Left ventricle myocardium inferior (tissue), 1 donor: ENCODE results near the gene RUNX1. TPM values are rescaled to one million over a fixed set of nuclear protein-coding genes. Genes with fewer than 3 reads are reported as not detected.

Experiments used
- DNase-seq: peaks from one replicate; pipeline ENCODE4 v3.0.0-alpha.2; 2020
- H3K27ac ChIP-seq: fragments of 200-600 bp; replicated peaks from 2 replicates; pipeline ENCODE4 v1.8.0; 2021
- H3K27me3 ChIP-seq: fragments of 200-600 bp; 2 replicates; pipeline ENCODE4 v1.8.0; 2021; ENCODE audit warnings: low read depth
- H3K36me3 ChIP-seq: fragments of 200-600 bp; 2 replicates; pipeline ENCODE4 v1.8.0; 2021
- H3K4me1 ChIP-seq: fragments of 200-600 bp; 2 replicates; pipeline ENCODE4 v1.8.0; 2021
- H3K4me3 ChIP-seq: fragments of 200-600 bp; 2 replicates; pipeline ENCODE4 v1.8.0; 2021; ENCODE audit warnings: mild to moderate bottlenecking, moderate library complexity
- H3K9me3 ChIP-seq: fragments of 200-600 bp; replicated peaks from 2 replicates; pipeline ENCODE4 v1.8.0; 2021
- intact Hi-C: fragments of 100-400 bp; cut with micrococcal nuclease; formaldehyde crosslinking; loops from one replicate; pipeline ENCODE4 v1.11.0; 2022
- total RNA-seq: library from RNA; stranded (reverse); fragmentation: NEBNext Ultra II Directional; extraction: Animal tissue kit (Norgen Biotek cat#: 25700); gene quantifications from one replicate; pipeline ENCODE4 v1.2.1, GENCODE V29; 2021
- TF ChIP-seq, protein P1 (sequence below): fragments of 200-600 bp; IDR thresholded peaks from 2 replicates; pipeline ENCODE4 v1.8.0; 2021; ENCODE audit warnings: antibody characterized with exemption, mild to moderate bottlenecking, borderline replicate concordance
- donor health status: DM: no; HTN: yes; CAD: no; lungs with severe emphysema.

The RUNX1 gene
- total RNA-seq, 1 donor from 2014 or later, result 1.5 TPM

GRCh38 chr21:34817821-34818661, 231.1 kb downstream of the RUNX1 start:
- DNase-seq, result no peak
- Histone ChIP-seq H3K36me3 (no peaks in the 10 kb centered on the region), H3K27ac (no peak overlapping the region), H3K27me3 (peaks cover 90% of the 10 kb centered on the region), H3K4me3 (no peak overlapping the region), H3K9me3 (no peaks in the 10 kb centered on the region), H3K4me1 (no peaks in the 10 kb centered on the region)
- TF ChIP-seq, protein P1, sequence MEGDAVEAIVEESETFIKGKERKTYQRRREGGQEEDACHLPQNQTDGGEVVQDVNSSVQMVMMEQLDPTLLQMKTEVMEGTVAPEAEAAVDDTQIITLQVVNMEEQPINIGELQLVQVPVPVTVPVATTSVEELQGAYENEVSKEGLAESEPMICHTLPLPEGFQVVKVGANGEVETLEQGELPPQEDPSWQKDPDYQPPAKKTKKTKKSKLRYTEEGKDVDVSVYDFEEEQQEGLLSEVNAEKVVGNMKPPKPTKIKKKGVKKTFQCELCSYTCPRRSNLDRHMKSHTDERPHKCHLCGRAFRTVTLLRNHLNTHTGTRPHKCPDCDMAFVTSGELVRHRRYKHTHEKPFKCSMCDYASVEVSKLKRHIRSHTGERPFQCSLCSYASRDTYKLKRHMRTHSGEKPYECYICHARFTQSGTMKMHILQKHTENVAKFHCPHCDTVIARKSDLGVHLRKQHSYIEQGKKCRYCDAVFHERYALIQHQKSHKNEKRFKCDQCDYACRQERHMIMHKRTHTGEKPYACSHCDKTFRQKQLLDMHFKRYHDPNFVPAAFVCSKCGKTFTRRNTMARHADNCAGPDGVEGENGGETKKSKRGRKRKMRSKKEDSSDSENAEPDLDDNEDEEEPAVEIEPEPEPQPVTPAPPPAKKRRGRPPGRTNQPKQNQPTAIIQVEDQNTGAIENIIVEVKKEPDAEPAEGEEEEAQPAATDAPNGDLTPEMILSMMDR, result no peak
- intact Hi-C loops, result no loop called here

GRCh38 chr21:34815831-34816705, 233.0 kb downstream of the RUNX1 start:
- H3K36me3 ChIP-seq, result no peaks in the 10 kb centered on the region
- no peaks in the 10 kb centered on the region for H3K4me1 ChIP-seq
- H3K27ac ChIP-seq, result no peak overlapping the region
- DNase-seq, result no peak
- H3K27me3 ChIP-seq, result peaks cover 89% of the 10 kb centered on the region
- intact Hi-C loops, result no loop called here
- H3K9me3 ChIP-seq, result no peaks in the 10 kb centered on the region
- no peak overlapping the region for H3K4me3 ChIP-seq
- TF ChIP-seq, protein P1, result no peak

- no peaks in the 10 kb centered on the region for H3K36me3 ChIP-seq
- H3K9me3 ChIP-seq, result no peaks in the 10 kb centered on the region
- peaks cover 79% of the 10 kb centered on the region for H3K27me3 ChIP-seq
- H3K4me3 ChIP-seq, result no peak overlapping the region
- no peak overlapping the region for H3K27ac ChIP-seq
- TF ChIP-seq, protein P1, result no peak
- intact Hi-C loops, result no loop called here
- H3K4me1 ChIP-seq, result no peaks in the 10 kb centered on the region
- no peak for DNase-seq
Measured at GRCh38 chr21:34814529-34814951, 234.6 kb downstream of the RUNX1 start.

DNA sequence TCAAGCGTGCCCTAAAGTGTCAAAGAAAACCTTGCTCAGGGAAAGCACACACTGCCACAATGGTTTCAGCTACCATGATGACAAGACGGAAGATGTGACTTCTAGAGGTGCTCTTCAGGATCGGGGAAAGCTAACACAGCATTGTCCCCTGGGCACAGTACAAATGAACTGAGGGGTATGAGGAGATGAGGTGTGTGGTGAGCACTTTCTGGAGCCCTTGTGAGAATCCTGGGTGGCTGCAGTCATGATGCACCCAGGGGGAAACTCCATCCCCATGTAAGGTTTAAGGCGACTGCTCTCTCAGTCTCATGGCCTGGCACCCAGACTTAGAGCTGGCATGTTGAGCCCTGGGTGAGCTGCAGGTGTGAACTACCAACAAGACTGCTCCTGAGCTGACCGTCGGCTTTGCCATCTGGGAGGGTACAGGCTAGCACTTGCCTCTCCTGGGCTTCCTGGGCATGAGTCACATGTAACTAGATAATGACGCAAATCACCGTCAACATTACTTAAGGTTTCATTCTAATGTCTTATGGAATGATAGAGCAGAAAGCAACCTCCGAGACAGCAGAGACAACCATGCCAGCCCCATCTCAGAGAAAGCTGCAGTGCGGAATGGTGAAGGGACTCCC, 235.7 kb downstream of the RUNX1 start:
- Histone ChIP-seq H3K9me3 (no peaks in the 10 kb centered on the region), H3K27ac (no peak overlapping the region), H3K36me3 (no peaks in the 10 kb centered on the region), H3K4me3 (no peak overlapping the region), H3K27me3 (peaks cover 71% of the 10 kb centered on the region), H3K4me1 (no peaks in the 10 kb centered on the region)
- intact Hi-C loops, result no loop called here
- DNase-seq, result no peak
- TF ChIP-seq, protein P1, result no peak

- intact Hi-C loops, result no loop called here
- TF ChIP-seq, protein P1, result no peak
- Histone ChIP-seq H3K36me3 (peaks cover 4% of the 10 kb centered on the region), H3K27me3 (peaks cover 73% of the 10 kb centered on the region), H3K4me1 (no peaks in the 10 kb centered on the region), H3K27ac (no peak overlapping the region), H3K9me3 (peaks cover under 1% of the 10 kb centered on the region), H3K4me3 (no peak overlapping the region)
- DNase-seq, result no peak
Measured at GRCh38 chr21:34812504-34813265, 236.4 kb downstream of the RUNX1 start.
